Stomach (tissue), 9 donors: ENCODE data around the gene BCAS1. TPM values are rescaled to one million over a fixed set of nuclear protein-coding genes. Genes with fewer than 3 reads are reported as not detected.
A peak's percentile ranks its signal among the peaks of the same experiment; 100 is the strongest.

Experiments
- DNase-seq, 2 donors: peaks; one replicate each; pipeline versions ENCODE4 v3.0.0 to v3.0.0-alpha.2; 2013 to 2019
- H3K27ac ChIP-seq, 5 donors: fragments of 200-600 bp in 4 of 5; sonication (generic) in 4 of 5; one replicate each; pipeline ENCODE4 v1.5.1; 2013 to 2019; ENCODE audit warnings: mild to moderate bottlenecking in 1 of 5, moderate library complexity in 1 of 5
- H3K27me3 ChIP-seq, 3 donors: fragments of 200-600 bp; sonication (generic); one replicate each; pipeline ENCODE4 v1.5.1; 2017 to 2019; ENCODE audit warnings: mixed run types in 1 of 3
- H3K36me3 ChIP-seq, 4 donors: fragments of 200-600 bp; sonication (generic); 1 replicate in 3 of 4; 2 replicates in 1 of 4; pipeline ENCODE4 v1.5.1; 2016 to 2019
- H3K4me1 ChIP-seq, 4 donors: fragments of 200-600 bp; sonication (generic); one replicate each; pipeline ENCODE4 v1.5.1; 2016 to 2019
- H3K4me3 ChIP-seq, 4 donors: fragments of 200-600 bp; sonication (generic) in 3 of 4; one replicate each; pipeline ENCODE4 v1.5.1; 2016 to 2019; ENCODE audit warnings: mild to moderate bottlenecking in 1 of 4
- H3K9me3 ChIP-seq, 4 donors: fragments of 200-600 bp; sonication (generic); one replicate each; pipeline ENCODE4 v1.5.1; 2016 to 2019
- CTCF ChIP-seq, 7 experiments: fragments of 450-650 bp in 4 of 7; fragments of 200-600 bp in 3 of 7; sonication (generic) in 3 of 7; IDR thresholded peaks; one replicate each; pipeline ENCODE4 v1.5.1; 2016 to 2019; ENCODE audit warnings: antibody characterized with exemption in 7 of 7, control low read depth in 2 of 7, mild to moderate bottlenecking in 1 of 7
- EP300 ChIP-seq: sonication (generic); formaldehyde crosslinking; IDR thresholded peaks from one replicate; pipeline ENCODE4 v1.6.1; 2017; ENCODE audit warnings: antibody characterized with exemption
- POLR2A ChIP-seq, 4 donors: fragments of 450-650 bp; IDR thresholded peaks; one replicate each; pipeline ENCODE4 v1.6.1; 2016; ENCODE audit warnings: antibody characterized with exemption in 4 of 4, control low read depth in 2 of 4, mild to moderate bottlenecking in 1 of 4, moderate library complexity in 1 of 4
- POLR2AphosphoS5 ChIP-seq, 3 donors: sonication (generic); formaldehyde crosslinking; IDR thresholded peaks; one replicate each; pipeline ENCODE4 v1.6.1; 2016; ENCODE audit warnings: antibody characterized with exemption in 3 of 3
- WGBS, 5 donors: extraction: QIAGEN DNeasy Blood & Tissue Kit in 3 of 5; methylation state at CpG; one replicate each; pipeline versions ENCODE4 v1.1.5 to v1.1.7; 2013 to 2018; 5-methylcytosine and 5-hydroxymethylcytosine counted together
- intact Hi-C: fragments of 100-400 bp; cut with DNase I; formaldehyde crosslinking; loops from one replicate; pipeline ENCODE4 v1.15.1; 2023; ENCODE audit warnings: low total_unique reads
- polyA plus RNA-seq, 3 donors: library from polyadenylated mRNA; stranded (reverse); fragments of 200-250 nt; gene quantifications; one replicate each; pipeline ENCODE4 v1.2.3, GENCODE V29; 2013
- total RNA-seq, 5 donors: library from RNA; depleted of rRNA; stranded (reverse); fragments of >200 nt; gene quantifications; one replicate each; pipeline versions ENCODE4 v1.1.0 to v1.2.3, GENCODE V29; 2014 to 2016
- donor health status: healthy with polysubstance abuse.
- donor health status: Bipolar disorder and iron deficiency.
- donor health status: healthy.

Gene BCAS1
- total and polyA plus RNA-seq, 8 donors: 6.3 to 145 (median 84.6) TPM

DNA sequence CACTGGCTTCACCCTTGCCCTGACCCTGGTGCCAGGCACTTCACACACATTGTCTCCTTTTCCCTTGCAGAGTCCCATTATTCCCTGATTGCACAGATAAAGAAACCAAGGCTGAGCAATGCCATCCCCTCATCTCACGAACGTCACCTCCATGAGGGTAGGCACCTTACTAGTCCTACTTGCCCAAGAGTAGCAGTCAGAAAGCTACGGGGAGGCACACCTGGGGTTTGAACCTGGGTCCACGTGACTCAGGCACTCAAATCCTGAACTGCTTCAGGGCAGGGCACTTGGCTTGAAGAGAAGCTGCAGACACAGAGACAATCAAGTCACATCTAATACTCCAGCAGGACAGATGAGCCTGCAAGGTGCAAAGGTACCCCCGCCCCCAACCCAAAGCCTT, 1.9 kb downstream of the BCAS1 start:
- no peaks in the 10 kb centered on the region for H3K27me3 ChIP-seq
- intact Hi-C loops: no loop called here

GRCh38 chr20:54067606-54068174, 2.7 kb downstream of the BCAS1 start:
- H3K27me3 ChIP-seq: no peaks in the 10 kb centered on the region
- H3K9me3 ChIP-seq: no peaks in the 10 kb centered on the region
- WGBS, 5 donors: 21 to 37% (median 29%) methylated on average over 7 to 8 of the region's 8 CpGs
- H3K4me3 ChIP-seq: peak overlapping the region in 2 of 4 donors; percentile 27 to 45
- peaks cover 0 to 26% (median 22%) of the 10 kb centered on the region in 4 donors for H3K4me1 ChIP-seq
- H3K36me3 ChIP-seq: no peaks in the 10 kb centered on the region
- H3K27ac ChIP-seq: peak overlapping the region; percentile 84 to 89 (median 89)
- intact Hi-C loops: no loop called here
- DNase-seq: peak; percentile 94 to 96
- TF ChIP-seq EP300 (no peak), POLR2A (IDR thresholded peaks at IDR 0.05) (peak in 1 of 4 donors; percentile 86), CTCF (IDR thresholded peaks at IDR 0.05) (no peak), POLR2AphosphoS5 (IDR thresholded peaks at IDR 0.05) (peak in 2 of 3 donors; percentile 76 to 87)

More for the DNA sequence above, 1.9 kb downstream of the BCAS1 start:
- Histone ChIP-seq H3K27ac (peak overlapping the region; percentile 84 to 89 (median 89)), H3K4me3 (peak overlapping the region in 3 of 4 donors; percentile 27 to 45 (median 29)), H3K9me3 (no peaks in the 10 kb centered on the region), H3K4me1 (peaks cover 0 to 24% (median 19%) of the 10 kb centered on the region in 4 donors), H3K36me3 (no peaks in the 10 kb centered on the region)
- no peak for DNase-seq
- 44 to 74% (median 62%) methylated on average over 5 of the region's 5 CpGs for WGBS, 5 donors
- TF ChIP-seq CTCF (IDR thresholded peaks at IDR 0.05) (no peak), POLR2A (IDR thresholded peaks at IDR 0.05) (no peak), EP300 (no peak), POLR2AphosphoS5 (IDR thresholded peaks at IDR 0.05) (no peak)

DNA sequence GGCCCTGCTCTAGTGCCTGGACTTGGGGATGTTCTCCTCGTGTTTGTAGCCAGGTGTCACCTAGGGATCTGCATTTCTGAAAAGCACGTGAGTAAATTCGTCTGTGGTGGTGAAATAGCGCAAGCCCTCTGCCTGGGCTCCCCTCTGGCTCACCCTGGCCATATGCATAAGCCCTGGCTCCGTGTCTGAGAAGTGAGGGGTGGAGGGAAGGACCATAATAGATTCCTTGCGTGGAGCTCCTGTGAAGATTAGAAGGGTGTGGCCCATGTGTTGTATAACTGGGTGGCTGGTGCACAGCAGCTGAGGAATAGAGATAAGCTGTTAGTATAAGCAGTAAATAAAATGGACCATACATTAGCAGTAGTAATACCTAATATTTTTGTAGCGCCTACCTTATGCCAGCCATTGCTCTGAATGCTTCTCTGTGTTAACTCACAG, 4.8 kb downstream of the BCAS1 start:
- Histone ChIP-seq H3K9me3 (no peaks in the 10 kb centered on the region), H3K4me1 (peaks cover 0 to 35% (median 26%) of the 10 kb centered on the region in 4 donors), H3K27me3 (no peaks in the 10 kb centered on the region), H3K4me3 (no peak overlapping the region), H3K36me3 (no peaks in the 10 kb centered on the region), H3K27ac (peak overlapping the region; percentile 34 to 89 (median 84))
- intact Hi-C loops: no loop called here
- 32 to 52% (median 45%) methylated on average over 7 of the region's 7 CpGs for WGBS, 5 donors
- TF ChIP-seq CTCF (IDR thresholded peaks at IDR 0.05) (no peak), POLR2AphosphoS5 (IDR thresholded peaks at IDR 0.05) (peak in 1 of 3 donors; percentile 23)
- DNase-seq: peak; percentile 35 to 67

GRCh38 chr20:54064939-54065338, 5.5 kb downstream of the BCAS1 start:
- intact Hi-C loops: no loop called here
- 74 to 82% (median 81%) methylated on average over 7 of the region's 7 CpGs for WGBS, 5 donors

More at GRCh38 chr20:54064939-54065338, 5.5 kb downstream of the BCAS1 start:
- TF ChIP-seq CTCF (IDR thresholded peaks at IDR 0.05) (no peak), EP300 (no peak), POLR2A (IDR thresholded peaks at IDR 0.05) (no peak), POLR2AphosphoS5 (IDR thresholded peaks at IDR 0.05) (no peak)
- Histone ChIP-seq H3K36me3 (no peaks in the 10 kb centered on the region), H3K27me3 (no peaks in the 10 kb centered on the region), H3K9me3 (no peaks in the 10 kb centered on the region), H3K27ac (no peak overlapping the region), H3K4me3 (no peak overlapping the region), H3K4me1 (peaks cover 0 to 35% (median 26%) of the 10 kb centered on the region in 4 donors)
- no peak for DNase-seq
